Superior temporal gyrus (tissue), 1 donor: Measurements from ENCODE around the gene S100A14.
"Not testable (repeated sequence)": the region's sequence is repeated elsewhere in the genome, so short reads cannot be mapped to it uniquely, and the experiment has no call there.

ENCODE experiments used
- DNase-seq: peaks from one replicate; pipeline ENCODE4 v3.0.0-alpha.2; 2016; ENCODE audit errors: extremely low spot score

S100A14 gene

DNA sequence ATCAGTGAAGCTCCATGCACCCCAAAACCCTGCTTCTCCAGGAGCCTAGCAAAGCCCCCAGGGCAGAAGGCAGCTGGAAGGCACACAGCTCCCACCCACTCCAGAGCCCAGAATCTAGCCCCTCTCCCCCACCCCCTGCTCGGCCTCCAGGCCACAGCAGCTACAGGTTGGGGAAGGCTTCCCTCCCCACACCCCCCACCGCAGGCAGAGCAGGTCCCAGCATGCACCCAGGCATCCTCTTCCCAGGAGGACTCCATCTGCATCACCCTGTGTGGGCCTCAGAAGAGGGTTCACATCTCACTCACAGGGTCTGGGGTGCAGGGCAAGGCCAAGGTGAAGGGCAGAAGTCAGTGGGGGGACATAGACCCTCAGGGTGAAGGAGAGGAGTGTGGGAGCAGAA, 719 bp downstream of the S100A14 start:
- no peak for DNase-seq

DNA sequence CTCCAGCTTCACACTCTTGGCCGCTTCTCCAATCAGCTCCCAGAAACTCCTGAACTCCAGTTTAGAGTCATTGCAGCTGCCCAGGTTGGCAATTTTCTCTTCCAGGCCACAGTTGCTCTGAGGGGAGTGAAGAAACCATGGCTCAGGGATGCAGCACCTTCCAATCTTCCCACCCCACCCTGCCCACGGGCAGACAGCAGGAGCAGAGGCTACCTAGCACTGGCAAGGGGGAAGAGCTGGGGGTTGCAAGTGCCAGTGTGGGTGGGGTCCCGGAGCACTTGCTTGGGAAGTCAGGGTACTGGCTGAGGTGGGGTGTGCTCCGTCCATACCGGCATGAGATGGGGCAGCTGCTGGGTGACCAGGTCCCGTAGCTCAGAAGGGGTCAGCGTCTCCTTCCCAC, 1.2 kb downstream of the S100A14 start:
- no peak for DNase-seq

DNA sequence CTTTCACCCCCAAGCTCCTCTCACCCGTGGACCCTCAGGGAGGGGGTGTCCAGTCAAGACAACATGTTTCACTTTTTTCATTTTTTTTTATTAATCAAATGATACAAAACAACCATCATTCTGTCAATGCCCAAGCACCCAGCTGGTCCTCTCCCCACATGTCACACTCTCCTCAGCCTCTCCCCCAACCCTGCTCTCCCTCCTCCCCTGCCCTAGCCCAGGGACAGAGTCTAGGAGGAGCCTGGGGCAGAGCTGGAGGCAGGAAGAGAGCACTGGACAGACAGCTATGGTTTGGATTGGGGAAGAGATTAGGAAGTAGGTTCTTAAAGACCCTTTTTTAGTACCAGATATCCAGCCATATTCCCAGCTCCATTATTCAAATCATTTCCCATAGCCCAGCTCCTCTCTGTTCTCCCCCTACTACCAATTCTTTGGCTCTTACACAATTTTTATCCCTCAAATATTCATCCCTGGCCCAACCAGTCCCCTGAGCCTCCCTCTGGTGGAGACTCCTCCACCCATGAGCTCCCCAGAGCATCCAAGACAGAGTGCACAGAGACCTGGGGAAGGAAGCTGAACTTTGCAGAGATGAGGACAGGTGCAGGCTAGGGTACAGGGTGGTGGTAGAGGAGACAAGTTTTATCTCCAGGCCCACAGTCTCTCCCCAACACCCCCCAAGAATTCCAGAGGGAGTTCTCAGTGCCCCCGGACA, 1.8 kb downstream of the S100A14 start:
- no peak for DNase-seq

DNA sequence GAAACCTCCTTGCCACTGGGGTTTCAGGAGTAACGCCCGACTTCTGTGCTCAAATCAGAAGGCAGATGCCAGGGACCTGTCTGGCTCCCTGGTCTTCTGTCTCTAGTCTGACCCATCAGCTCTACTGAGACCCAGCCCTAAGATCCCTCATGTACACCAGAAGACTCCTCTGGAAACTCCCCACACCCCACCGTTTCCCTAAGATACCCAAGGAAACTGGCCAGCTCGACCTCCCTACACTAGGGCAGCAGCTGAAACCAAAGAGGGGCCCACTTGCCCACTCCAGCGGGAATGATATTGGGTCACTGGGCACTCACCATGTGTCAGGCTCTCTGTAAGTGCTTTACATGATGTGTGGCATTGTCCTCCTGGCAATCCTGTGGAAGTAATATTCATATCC, 2.7 kb downstream of the S100A14 start:
- DNase-seq, result no peak

DNA sequence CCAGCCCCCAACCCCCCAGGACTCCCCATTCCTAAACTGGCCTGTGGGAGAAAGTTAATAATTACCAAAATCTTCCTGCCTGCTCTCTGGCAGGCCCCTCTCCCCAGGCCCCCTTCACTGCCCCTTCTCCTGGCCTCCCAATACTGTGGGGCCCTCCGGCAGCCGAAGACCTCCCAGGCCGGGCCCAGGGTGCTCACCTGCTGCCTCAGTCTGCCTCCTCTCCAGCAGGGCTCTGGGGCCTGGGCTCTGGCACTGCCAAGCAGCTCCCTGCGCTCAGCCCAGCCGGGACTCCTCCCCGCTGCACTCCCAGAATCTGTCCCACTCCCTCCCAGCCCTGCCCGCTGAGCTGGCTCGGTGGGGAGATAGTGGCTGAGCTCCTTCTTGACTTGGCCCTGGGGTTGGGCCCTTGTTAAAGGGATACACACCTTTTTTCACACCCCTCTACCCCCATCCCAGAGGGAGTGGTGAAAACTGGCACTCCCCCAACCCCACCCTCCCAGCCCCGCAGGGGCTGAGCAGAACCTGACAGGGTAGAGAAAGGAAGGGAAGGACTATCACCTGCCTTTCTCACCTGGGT, 3.3 kb downstream of the S100A14 start, which contains the start of gene S100A16:
S100A16 (minus strand) TSS at position 383 of the 577 bp plus-strand sequence. CDS start 4,986 bp downstream, outside the sequence.
- DNase-seq, result no peak

DNA sequence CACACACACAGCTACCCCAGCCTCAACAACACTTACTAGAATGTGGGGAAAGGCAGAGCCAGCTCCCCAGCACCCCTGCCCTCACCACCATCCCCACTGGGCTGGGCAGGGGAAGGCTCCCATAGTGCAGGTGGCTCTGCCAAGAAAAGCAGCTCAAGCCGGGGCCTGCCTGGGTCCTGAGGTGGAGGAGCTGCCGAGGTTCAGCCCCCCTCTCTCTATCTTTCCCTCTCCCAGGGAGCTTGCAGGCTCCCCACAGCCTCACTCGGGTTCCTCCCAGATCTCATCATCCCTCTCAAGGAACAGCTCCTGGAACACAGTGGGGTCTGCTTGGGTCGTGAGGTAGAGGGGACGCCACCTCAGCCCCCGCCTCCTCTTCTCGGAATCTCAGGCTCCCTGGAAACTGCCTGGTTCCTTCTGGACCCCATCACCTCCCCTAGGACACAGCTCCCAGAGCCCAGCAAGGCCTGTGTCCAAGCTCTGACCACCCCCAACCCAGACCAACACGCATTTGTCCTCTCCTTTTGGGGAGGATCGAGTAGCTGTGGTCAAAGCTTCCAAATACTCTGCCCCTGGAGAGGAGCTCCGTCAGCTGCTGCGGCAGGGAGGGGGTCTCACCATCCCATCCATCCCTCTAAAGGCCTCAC, 3.9 kb downstream of the S100A14 start:
- DNase-seq, result no peak

DNA sequence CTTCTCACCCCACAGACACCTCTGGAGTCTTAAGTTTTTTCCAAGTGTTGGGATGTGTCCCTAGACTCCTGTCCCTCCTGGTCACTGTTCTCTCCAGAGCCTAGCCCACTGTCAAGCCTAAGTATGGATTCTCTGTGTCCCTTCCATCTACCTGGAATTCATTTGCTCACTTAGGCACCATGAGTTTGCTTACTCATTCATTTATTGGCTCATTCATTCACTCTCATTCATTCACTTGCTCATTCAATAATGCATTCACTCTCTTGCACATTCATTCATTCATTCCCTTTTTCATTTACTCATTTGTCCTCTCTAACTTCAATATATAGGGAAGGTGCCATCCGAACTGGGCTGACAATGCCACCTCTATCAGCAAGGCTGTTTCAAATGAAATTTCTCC, 4.8 kb downstream of the S100A14 start:
- DNase-seq, result no peak

DNA sequence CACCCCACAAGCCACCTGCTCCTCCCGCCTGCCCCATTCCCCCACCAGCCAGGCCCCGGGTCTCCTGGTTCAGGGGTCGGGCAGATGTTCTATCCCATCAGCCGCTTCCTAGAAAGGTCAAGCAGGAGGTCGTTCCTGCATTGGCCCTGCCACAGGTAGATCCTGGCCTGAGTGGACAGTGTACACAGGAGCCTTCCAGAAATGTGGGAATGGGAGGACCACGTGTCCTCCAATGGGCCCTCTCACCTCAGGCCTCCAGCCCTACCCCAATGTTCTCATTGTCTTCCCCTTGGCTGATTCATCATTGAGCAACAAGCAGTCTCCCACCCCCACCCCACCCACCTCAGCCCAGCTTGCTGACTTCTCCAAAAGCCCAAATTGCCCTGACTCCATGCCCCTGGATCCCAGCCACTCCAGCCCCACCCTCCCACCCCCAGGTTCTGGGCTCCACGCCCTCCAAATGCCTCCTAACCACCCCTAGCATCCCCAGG, 5.3 kb downstream of the S100A14 start:
- no peak for DNase-seq

DNA sequence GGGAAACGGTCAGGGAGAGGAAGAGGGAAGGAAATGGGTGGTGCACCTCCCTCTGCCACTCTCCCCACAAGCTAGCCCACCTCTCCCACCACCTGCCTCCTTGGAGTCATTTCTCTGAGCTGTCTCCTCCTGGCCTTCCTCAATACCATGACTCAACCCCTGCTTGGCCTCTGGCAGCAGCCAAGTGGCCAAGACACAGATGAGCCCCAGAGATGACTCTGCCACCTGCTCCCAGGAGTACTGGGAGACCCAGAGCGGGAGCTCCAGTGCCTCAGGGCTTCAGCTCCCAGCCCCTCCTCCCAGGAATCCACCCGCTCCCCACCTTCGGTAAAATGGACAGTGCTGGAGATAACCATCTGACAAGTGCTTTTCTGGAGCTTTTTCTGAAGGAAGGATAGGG, 5.8 kb downstream of the S100A14 start:
- DNase-seq, result no peak

DNA sequence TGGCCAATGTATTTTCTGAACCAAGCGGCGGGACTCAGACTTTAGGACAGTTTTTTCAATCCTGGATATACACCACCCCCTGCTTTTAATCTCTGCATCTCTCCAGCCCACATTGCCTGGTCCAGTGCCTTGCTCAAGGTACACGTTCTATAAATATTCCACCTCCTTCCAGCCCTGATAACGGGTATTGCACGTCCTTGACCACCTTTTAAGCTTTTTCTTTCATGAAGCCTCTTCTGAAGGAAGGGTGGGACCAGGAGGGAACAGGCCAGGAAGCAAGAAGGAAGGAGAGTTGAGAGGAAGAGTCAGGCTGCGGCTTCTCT, 6.6 kb downstream of the S100A14 start:
- DNase-seq, result no peak

DNA sequence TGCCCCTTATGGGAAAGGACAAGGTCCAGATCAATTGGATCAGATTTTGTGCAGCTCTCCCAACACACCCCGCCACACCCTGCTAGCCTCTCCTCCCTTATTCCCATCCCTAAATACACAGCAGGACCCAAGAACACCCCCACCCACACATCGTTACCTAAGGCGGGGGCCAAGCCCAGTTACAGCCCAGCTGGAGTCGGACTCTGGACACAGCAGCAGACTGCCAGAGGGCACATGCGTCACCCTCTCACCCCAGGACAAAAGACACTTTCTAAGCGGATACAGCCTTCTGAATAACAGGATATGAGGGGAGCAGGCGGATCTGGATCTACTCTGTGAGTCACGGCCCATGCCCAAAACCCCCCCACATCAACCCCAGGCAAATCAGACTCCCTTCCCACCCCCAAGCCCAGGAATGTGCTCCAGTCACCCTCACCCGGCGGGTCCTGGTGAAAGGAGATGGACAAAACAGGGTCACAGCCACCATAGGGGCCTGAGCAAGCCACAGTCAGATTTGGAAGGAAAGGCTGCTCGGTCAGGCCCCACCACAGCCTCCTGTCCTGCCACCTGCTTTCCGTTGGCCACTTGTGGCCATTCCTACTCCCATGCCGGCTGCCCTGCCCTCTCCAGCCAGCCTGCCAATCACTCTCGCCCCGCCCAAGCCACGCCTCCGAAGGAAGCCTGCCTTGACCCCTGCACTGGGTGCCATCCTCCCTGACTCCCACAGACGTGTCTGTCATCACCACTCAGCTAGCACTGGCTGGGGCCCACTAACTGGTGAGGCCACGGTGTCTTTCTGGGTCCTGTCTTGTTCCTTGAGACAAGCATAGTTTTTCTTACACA, 7.2 kb downstream of the S100A14 start:
- DNase-seq, result peak; percentile 68

DNA sequence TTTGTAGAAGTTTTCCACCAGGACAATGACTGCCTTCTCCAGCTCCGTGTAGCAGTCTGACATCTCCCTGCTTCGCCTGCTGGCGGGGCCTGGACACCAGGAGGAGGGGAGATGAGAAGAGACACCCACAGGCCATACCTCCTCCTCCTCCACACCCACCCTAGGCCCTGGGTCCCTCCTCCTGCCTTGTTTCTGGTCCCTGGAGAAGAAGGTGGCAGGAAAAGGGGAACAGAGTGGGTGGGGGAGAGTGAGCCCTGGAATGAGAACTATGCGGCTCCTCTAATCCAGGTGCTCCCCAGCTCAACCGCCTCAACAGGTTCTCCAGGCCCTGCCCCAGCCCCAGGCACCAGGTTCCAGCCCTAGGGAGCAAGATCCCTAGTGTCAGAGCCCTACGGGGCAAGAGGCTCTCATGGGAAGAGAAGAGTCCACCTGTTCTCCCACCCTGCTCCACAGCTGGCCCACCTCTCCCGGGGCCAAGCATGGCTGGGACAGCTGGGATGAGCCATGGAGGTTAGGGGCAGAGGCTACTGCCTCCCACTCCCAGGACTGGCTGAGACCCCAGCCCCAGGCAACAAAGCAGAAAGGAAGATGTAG, 7.9 kb downstream of the S100A14 start:
- DNase-seq, result no peak

DNA sequence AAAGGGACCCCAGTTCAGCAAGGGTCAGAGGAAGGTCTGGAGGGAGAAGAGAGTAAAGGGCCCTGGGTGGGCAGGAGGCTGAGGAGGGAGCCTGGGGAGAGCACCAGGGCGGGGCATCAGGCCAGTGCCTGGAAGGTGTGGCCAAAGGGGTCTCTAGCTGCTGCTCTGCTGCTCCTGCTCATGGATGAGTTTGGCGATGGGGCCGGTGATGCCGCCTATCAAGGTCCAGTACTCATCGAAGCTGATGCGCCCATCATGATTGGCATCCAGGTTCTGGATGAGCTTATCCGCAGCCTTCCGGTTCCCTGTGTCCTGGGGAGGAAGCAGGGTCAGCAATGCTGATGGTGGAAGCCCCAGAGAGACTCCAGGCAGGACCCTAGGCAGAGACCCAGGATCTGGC, 8.7 kb downstream of the S100A14 start:
- no peak for DNase-seq

DNA sequence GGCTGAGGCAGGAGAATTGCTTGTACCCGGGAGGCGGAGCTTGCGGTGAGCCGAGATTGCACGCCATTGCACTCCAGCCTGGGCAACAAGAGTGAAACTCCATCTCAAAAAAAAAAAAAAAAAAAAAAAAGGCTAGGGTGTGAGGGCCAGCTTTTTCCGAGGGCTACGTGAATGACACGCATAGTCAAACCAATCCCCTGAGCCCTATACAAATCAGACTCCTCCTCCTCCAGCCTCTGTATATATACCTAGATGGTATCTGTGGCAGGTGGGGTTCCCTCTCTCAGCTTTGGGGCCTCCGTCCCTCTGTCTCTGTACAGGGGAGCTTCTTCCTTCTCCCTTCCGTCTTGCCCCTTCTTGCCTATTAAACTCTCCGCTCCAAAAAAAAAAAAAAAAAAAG, 9.9 kb downstream of the S100A14 start:
- DNase-seq, result no peak

DNA sequence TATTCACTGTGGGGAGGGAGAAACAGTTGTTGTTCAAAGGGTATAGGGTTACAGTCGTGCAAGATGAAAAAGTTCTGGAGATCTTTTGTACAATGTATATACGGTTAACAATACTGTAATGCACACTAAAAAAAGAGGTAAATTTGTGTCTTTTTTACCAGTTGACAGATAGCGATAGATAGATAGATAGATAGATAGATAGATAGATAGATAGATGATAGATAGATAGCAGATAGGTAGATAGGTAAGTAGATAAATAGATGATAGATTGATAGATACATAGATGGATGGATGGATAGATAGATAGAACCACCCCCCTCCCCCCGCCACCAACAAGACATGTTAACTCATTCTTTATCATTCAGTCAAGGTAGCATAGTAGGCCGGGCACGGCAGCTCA, 13.4 kb downstream of the S100A14 start:
- no peak for DNase-seq

DNA sequence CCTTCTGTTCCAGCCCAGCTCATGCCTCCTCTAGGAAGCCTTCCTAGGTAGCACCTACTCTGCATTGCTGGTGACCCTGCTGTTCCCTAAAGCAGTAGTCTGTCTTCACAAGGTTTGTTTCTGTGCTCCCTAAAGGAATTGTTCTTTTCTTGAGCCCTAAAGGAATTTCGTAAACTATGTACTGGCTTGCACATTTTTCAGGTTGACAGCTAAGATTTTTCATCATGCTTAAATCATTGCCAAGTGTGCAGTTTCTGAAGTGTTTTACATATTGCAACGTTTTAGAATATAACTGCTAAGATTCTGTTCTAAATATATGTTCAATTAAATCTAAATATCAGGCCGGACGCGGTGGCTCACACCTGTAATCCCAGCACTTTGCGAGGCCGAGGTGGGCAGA, 16.3 kb downstream of the S100A14 start:
- DNase-seq, result no peak

DNA sequence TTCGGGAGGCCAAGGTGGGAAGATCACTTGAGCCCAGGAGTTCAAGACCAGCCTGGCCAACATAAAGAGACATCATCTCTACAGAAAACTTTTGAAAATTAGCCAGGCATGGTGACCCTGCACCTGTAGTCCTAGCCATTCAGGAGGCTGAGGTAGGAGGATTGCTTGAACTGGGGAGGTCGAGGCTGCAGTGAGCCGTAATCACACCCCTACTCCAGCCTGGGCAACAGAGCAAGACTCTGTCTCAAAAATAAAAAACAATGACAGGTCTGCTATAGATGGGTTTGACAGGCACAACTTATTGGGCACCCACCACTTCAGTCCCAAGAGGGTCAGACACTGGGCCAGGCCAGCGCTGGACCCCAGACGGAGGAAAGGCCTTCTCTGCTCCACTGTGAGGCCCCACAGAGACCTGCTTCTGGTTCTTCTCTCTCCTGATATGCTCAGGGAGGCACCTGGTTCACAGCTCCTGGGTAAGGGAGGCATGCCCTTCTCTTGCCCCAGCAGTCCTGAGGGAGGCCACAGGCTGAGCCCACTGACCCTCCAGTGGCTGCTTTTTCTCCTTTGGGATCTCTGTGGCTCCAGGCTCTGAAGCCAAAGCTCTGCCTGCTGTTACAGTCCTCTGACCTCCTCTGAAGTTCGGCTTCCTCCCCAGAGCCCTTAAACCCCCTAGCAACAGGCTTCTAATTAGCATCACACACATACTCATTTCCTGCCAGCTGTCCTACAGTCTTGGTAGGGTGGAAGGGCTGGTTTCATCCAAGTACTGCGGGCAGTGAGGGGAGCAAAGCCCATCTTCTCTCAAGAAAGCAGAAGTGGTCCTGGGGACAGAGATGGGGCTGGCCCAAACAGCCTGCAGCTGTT, 17.6 kb downstream of the S100A14 start:
- DNase-seq, result no peak

DNA sequence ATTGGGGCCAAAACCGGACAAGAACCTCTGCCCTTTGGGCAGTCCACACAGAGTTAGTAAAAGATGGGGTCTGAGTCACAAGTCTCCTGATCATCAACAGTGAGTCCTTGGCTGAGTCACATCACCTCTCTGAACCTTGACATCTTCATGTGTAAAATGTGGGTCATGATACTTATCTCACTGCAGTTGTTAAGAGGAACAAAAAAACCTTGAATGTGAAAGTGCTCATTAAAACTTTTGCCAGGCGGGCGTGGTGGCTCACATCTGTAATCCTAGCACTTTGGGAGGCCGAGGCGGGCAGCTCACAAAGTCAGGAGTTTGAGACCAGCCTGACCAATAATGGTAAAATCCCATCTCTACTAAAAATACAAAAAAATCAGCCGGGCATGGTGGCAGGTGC, 18.9 kb downstream of the S100A14 start:
- no peak for DNase-seq

DNA sequence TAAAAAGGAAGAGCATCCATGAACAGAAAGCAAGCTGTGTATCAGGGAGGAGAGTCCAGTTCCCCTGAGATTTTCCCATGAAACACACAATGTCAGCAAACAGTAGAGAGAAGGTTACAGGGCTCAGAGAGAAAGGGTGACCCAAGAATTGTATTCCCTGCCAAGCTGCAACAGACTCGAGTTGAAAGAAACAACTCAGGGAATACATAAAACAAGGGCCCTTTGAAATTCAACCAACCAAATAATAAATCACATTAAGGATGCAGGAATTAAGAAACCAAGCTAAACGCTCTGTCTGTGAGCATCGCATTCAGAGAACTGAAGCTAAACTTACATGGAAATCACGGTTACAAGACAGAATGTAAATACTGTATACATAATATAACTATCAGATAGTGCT, 23.4 kb downstream of the S100A14 start:
- peak; percentile 35 for DNase-seq

DNA sequence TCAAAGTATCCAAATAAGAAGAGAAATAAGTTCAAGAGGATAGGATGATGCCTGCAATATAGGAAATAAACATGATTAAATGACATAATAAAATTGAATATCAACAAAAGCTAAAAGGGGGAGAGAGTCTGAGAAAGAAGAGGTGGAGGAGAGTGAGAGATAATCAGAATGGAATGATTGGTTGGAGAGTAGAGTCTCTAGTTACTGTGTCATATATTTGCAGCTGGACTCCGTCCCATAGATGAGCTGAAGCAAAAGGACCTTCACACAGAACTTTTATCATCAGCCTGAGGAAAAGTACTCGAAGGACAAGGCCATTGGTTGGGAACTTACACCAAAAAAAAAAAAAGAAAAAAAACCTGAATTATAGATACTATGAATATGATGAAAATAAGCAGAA, 27.6 kb downstream of the S100A14 start:
- DNase-seq, result no peak

DNA sequence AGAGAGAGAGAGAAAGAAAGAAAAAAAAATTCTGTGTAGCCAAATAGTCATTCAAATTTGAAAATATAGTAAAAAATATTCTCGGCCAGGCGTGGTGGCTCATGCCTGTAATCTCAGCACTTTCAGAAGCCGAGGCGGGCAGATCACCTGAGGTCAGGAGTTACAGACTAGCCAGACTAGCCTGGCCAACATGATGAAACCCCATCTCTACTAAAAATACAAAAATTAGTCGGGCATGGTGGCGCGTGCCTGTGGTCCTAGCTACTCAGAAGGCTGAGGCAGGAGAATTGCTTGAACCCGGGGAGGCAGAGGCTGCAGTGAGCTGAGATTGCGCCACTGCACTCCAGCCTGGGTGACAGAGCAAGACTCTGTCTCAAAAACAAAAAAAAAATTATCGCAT, 28.1 kb downstream of the S100A14 start:
- DNase-seq, result not testable (repeated sequence)
